ENCODE measurements around the gene PPM1L.

Gene PPM1L

DNA sequence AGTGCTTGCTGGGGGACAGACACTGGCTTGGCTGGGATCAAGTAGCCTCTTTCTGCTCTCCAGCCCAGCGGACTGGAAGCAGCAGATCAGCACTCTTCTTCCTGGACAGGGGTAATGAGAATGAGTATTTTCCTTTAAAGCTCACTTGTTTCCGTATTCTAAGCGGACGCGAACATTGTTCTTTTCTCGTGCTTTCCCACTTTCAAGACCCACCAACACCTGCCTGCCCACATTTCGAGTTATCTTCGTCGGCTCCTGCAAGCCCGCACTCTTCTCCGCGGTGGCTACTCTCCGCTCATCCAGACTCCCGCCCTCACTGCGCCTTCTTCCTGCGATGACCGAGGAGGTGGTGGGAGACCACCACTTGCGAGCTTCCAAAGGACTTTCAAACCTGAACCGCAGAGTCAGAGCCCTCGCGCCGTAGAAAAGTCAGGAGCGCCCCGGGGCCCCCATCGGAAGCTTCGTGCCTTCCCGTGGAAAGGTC lies 1.6 kb upstream of the PPM1L start:
- Histone ChIP-seq H2BK120ac (ENCODE audit: insufficient read depth, low read length, poor library complexity) (no peak overlapping the region), H3K4me3 (ENCODE audit: low read depth, low read length) (peak overlapping the region; percentile 76), H4K12ac (ENCODE audit: low read depth, low read length) (no peak overlapping the region), H3K4me2 (ENCODE audit: low read length) (peak overlapping the region; percentile 81), H4K91ac (ENCODE audit: low read depth, low read length) (no peak overlapping the region), H3K27me3 (ENCODE audit: insufficient read depth, low read length) (no peaks in the 10 kb centered on the region), H3K36me3 (ENCODE audit: control insufficient read depth in 1 of 2, insufficient read depth in 2 of 2, low read length in 2 of 2) (no peaks in the 10 kb centered on the region), H3K4ac (ENCODE audit: low read depth, low read length) (no peak overlapping the region), H3K9ac (ENCODE audit: low read length) (no peak overlapping the region), H2AFZ (ENCODE audit: insufficient read depth, low read length, poor library complexity) (peak overlapping the region; percentile 81), H3K79me2 (ENCODE audit: control insufficient read depth, insufficient read depth, low read length, poor library complexity) (peaks cover 3% of the 10 kb centered on the region), H3K79me1 (ENCODE audit: low read length) (peaks cover 6% of the 10 kb centered on the region), H2BK12ac (ENCODE audit: low read length) (no peak overlapping the region), H3K14ac (ENCODE audit: low read length) (peak overlapping the region; percentile 13), H3K23ac (ENCODE audit: low read length) (no peak overlapping the region), H4K8ac (ENCODE audit: low read depth, low read length) (no peak overlapping the region), H2BK5ac (ENCODE audit: low read depth, low read length, poor library complexity) (no peak overlapping the region), H3K18ac (ENCODE audit: low read length) (no peak overlapping the region), H2AK5ac (ENCODE audit: low read length) (no peak overlapping the region), H3K27ac (ENCODE audit: low read depth, low read length) (no peak overlapping the region), H3K4me1 (ENCODE audit: control insufficient read depth in 1 of 2, insufficient read depth in 2 of 2, low read length in 2 of 2) (peaks cover 6 to 16% of the 10 kb centered on the region in 2 experiments), H3K9me3 (ENCODE audit: insufficient read depth, low read depth, low read length) (no peaks in the 10 kb centered on the region)
- WGBS (ENCODE audit: extremely low coverage, insufficient coverage, insufficient read length), result no CpG with 5 or more reads among the region's 27 CpGs
- peak; percentile 10 to 42 for DNase-seq

DNA sequence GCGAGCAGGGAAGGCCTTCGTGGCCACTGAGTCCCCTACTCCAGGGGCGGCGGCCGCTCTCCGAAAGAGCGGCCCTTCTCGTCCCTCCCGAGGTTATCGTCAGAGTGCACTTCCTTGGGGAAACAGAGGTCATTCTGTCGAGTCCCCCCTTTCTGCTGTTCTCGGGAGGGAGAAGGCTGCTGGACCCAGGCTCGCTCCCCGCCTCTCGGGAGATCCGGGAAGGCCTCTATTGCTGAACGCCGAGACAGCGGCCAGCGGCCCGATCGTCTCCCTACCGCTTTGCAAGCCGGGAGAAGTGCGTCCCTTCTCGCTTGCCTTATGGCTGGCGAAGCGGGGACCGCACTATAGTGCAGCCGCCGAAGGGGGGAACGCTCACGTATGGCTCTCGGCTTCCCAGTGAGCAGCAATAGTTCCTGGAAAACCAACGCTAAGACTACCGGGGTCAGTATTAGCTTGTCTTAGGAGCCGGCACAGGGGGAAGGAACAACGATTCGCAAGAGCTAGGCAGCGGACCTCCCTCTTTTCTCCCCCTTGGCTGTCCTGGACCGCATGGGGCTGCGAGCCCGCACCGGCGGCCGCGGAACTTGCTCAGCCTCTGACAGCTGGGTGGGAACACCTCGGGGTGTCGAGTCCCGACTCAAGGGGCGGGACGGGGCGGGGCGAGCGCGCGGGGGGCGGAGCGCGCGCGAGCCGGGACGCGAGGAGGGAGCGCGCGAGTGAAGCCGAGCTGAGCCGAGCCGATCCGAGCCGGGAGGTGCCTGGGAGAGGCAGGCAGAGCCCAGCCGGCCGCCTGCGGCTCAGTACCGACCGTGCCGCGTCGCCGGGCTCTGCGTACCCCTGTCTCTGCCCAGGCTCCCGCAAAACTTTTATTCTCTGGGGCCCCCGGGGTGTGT lies 930 bp upstream of the PPM1L start:
- Histone ChIP-seq H3K27ac (ENCODE audit: low read depth, low read length) (peak overlapping the region; percentile 7), H2BK120ac (ENCODE audit: insufficient read depth, low read length, poor library complexity) (peak overlapping the region; percentile 73), H3K9ac (ENCODE audit: low read length) (peak overlapping the region; percentile 76), H2BK12ac (ENCODE audit: low read length) (peak overlapping the region; percentile 67), H3K4ac (ENCODE audit: low read depth, low read length) (peak overlapping the region; percentile 37), H2AFZ (ENCODE audit: insufficient read depth, low read length, poor library complexity) (peak overlapping the region; percentile 81), H2BK5ac (ENCODE audit: low read depth, low read length, poor library complexity) (peak overlapping the region; percentile 78), H4K91ac (ENCODE audit: low read depth, low read length) (peak overlapping the region; percentile 58), H3K4me2 (ENCODE audit: low read length) (peak overlapping the region; percentile 81), H3K4me1 (ENCODE audit: control insufficient read depth in 1 of 2, insufficient read depth in 2 of 2, low read length in 2 of 2) (peaks cover 6 to 16% of the 10 kb centered on the region in 2 experiments), H3K9me3 (ENCODE audit: insufficient read depth, low read depth, low read length) (no peaks in the 10 kb centered on the region), H3K4me3 (ENCODE audit: low read depth, low read length) (peak overlapping the region; percentile 76), H3K36me3 (ENCODE audit: control insufficient read depth in 1 of 2, insufficient read depth in 2 of 2, low read length in 2 of 2) (no peaks in the 10 kb centered on the region), H3K23ac (ENCODE audit: low read length) (no peak overlapping the region), H3K79me1 (ENCODE audit: low read length) (peaks cover 6% of the 10 kb centered on the region), H2AK5ac (ENCODE audit: low read length) (no peak overlapping the region), H4K12ac (ENCODE audit: low read depth, low read length) (no peak overlapping the region), H3K27me3 (ENCODE audit: insufficient read depth, low read length) (no peaks in the 10 kb centered on the region), H4K8ac (ENCODE audit: low read depth, low read length) (peak overlapping the region; percentile 26), H3K79me2 (ENCODE audit: control insufficient read depth, insufficient read depth, low read length, poor library complexity) (peaks cover 3% of the 10 kb centered on the region), H3K14ac (ENCODE audit: low read length) (peak overlapping the region; percentile 31), H3K18ac (ENCODE audit: low read length) (peak overlapping the region; percentile 29)
- no CpG with 5 or more reads among the region's 85 CpGs for WGBS (ENCODE audit: extremely low coverage, insufficient coverage, insufficient read length)
- peak; percentile 93 to 96 for DNase-seq

DNA sequence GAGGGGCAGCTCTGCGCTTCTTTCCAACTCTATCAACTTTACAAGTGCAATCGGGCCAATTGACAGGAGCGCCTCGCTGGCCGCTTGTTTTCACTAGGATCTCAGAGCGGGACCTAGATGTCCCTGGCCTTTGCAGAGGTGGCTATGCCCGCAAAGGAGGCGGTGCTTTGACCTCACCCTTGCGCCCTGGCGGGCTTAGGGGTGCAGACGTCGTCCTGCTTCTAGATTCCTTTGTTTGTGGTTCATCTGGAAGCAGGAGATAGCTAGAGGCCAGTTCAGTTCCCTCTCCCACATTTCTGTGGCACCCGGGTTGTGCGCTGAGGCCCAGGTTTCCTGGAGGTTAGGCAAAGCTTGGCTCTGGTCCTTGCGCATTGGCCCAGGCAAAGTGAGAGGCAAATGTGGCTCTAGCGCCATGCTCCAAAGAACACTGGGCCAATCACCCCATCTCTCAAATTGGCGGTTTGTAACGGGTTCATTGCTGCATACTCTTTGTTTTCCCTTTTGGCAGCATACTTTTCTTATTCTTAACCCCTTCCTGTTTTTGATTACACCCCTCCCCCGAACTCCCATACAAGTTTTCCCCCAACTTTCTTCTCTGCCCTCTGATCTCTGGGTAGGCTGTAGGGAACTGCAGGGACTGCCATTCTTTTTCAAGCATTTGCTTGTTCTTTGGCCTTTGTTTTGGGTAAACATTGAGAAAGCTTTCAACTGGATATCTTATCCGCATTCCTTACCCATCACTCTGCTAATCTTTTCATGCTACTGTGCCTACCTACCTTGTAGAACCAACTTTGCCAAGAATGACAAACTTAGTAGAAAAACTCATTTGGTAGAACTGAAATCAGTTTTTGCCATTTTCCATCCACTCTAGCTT lies 1.4 kb downstream of the PPM1L start:
- Histone ChIP-seq H3K4me1 (ENCODE audit: control insufficient read depth in 1 of 2, insufficient read depth in 2 of 2, low read length in 2 of 2) (peaks cover 6 to 16% of the 10 kb centered on the region in 2 experiments), H3K4ac (ENCODE audit: low read depth, low read length) (no peak overlapping the region), H4K8ac (ENCODE audit: low read depth, low read length) (no peak overlapping the region), H2AFZ (ENCODE audit: insufficient read depth, low read length, poor library complexity) (no peak overlapping the region), H3K4me2 (ENCODE audit: low read length) (peak overlapping the region; percentile 81), H3K4me3 (ENCODE audit: low read depth, low read length) (no peak overlapping the region), H2BK5ac (ENCODE audit: low read depth, low read length, poor library complexity) (no peak overlapping the region), H2BK12ac (ENCODE audit: low read length) (no peak overlapping the region), H3K18ac (ENCODE audit: low read length) (no peak overlapping the region), H3K79me1 (ENCODE audit: low read length) (peaks cover 6% of the 10 kb centered on the region), H3K36me3 (ENCODE audit: control insufficient read depth in 1 of 2, insufficient read depth in 2 of 2, low read length in 2 of 2) (no peaks in the 10 kb centered on the region), H3K9ac (ENCODE audit: low read length) (peak overlapping the region; percentile 10), H3K14ac (ENCODE audit: low read length) (no peak overlapping the region), H4K91ac (ENCODE audit: low read depth, low read length) (no peak overlapping the region), H2BK120ac (ENCODE audit: insufficient read depth, low read length, poor library complexity) (no peak overlapping the region), H3K27me3 (ENCODE audit: insufficient read depth, low read length) (no peaks in the 10 kb centered on the region), H3K9me3 (ENCODE audit: insufficient read depth, low read depth, low read length) (no peaks in the 10 kb centered on the region), H3K79me2 (ENCODE audit: control insufficient read depth, insufficient read depth, low read length, poor library complexity) (peaks cover 3% of the 10 kb centered on the region), H3K23ac (ENCODE audit: low read length) (no peak overlapping the region), H4K12ac (ENCODE audit: low read depth, low read length) (no peak overlapping the region), H3K27ac (ENCODE audit: low read depth, low read length) (no peak overlapping the region), H2AK5ac (ENCODE audit: low read length) (no peak overlapping the region)
- WGBS (ENCODE audit: extremely low coverage, insufficient coverage, insufficient read length), result no CpG with 5 or more reads among the region's 20 CpGs
- no peak for DNase-seq

DNA sequence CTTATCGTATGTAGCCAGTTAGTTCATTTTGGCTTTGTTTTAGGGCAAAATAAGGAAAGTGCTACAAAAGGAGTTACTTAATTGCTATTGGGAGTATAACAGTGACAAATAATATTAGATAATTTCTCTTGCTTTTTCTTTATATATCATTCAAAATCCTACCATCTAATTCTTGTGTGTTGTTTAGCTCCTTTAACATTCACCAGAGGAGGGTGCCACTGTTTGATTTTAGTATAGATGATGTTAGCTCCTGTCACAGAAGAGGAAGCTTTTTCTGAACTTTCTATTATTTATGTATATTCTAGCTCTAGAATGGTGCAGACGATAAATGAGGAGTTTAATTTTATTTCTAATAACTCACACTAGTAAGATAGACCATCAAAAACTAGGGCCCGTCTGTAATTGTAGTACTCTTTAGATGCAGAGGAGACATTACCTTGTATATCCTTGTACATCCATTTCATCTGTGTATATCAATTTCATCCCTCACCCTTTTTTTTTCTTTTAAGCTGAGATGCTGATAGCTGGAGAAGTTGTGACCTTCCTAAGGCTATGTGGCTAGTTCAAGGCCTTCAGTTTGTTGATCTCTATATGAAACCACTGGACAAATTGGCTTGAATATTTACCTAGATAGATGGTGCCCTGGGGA lies 3.0 kb downstream of the PPM1L start:
- H4K91ac ChIP-seq (ENCODE audit: low read depth, low read length), result no peak overlapping the region
- H3K79me2 ChIP-seq (ENCODE audit: control insufficient read depth, insufficient read depth, low read length, poor library complexity), result peaks cover 3% of the 10 kb centered on the region
- H4K12ac ChIP-seq (ENCODE audit: low read depth, low read length), result no peak overlapping the region
- no peak overlapping the region for H2AK5ac ChIP-seq (ENCODE audit: low read length)
- H3K27ac ChIP-seq (ENCODE audit: low read depth, low read length), result no peak overlapping the region
- H3K4me1 ChIP-seq (ENCODE audit: control insufficient read depth in 1 of 2, insufficient read depth in 2 of 2, low read length in 2 of 2), result peaks cover 6 to 16% of the 10 kb centered on the region in 2 experiments
- H3K27me3 ChIP-seq (ENCODE audit: insufficient read depth, low read length), result no peaks in the 10 kb centered on the region
- no peak overlapping the region for H4K8ac ChIP-seq (ENCODE audit: low read depth, low read length)
- H2BK120ac ChIP-seq (ENCODE audit: insufficient read depth, low read length, poor library complexity), result no peak overlapping the region
- no peaks in the 10 kb centered on the region for H3K9me3 ChIP-seq (ENCODE audit: insufficient read depth, low read depth, low read length)
- no peak for DNase-seq
- H3K9ac ChIP-seq (ENCODE audit: low read length), result no peak overlapping the region
- H2BK5ac ChIP-seq (ENCODE audit: low read depth, low read length, poor library complexity), result no peak overlapping the region
- no peak overlapping the region for H3K4me3 ChIP-seq (ENCODE audit: low read depth, low read length)
- H3K14ac ChIP-seq (ENCODE audit: low read length), result no peak overlapping the region
- no peak overlapping the region for H2AFZ ChIP-seq (ENCODE audit: insufficient read depth, low read length, poor library complexity)
- H3K23ac ChIP-seq (ENCODE audit: low read length), result no peak overlapping the region
- H2BK12ac ChIP-seq (ENCODE audit: low read length), result no peak overlapping the region
- no CpG with 5 or more reads among the region's 3 CpGs for WGBS (ENCODE audit: extremely low coverage, insufficient coverage, insufficient read length)
- H3K36me3 ChIP-seq (ENCODE audit: control insufficient read depth in 1 of 2, insufficient read depth in 2 of 2, low read length in 2 of 2), result no peaks in the 10 kb centered on the region
- H3K18ac ChIP-seq (ENCODE audit: low read length), result no peak overlapping the region
- no peak overlapping the region for H3K4ac ChIP-seq (ENCODE audit: low read depth, low read length)
- no peak overlapping the region for H3K4me2 ChIP-seq (ENCODE audit: low read length)
- H3K79me1 ChIP-seq (ENCODE audit: low read length), result peaks cover 6% of the 10 kb centered on the region

Data from trophoblast cell (in vitro differentiated cells and primary cell).